NT2/D1 (cell line): ENCODE measurements around the gene SLC5A4.
A peak's percentile ranks its signal among the peaks of the same experiment; 100 is the strongest.
"Not testable (repeated sequence)": the region's sequence is repeated elsewhere in the genome, so short reads cannot be mapped to it uniquely, and the experiment has no call there.

Experiments used
- DNase-seq: peaks from one replicate; pipeline ENCODE4 v3.0.0-alpha.2; 2011; ENCODE audit warnings: low read depth, low spot score
- H3K27me3 ChIP-seq: 2 replicates; pipeline ENCODE4 v1.6.0; 2011; ENCODE audit warnings: mild to moderate bottlenecking; ENCODE audit not compliant: insufficient read length, insufficient read depth
- H3K36me3 ChIP-seq: 2 replicates; pipeline ENCODE4 v1.6.1; 2011; ENCODE audit warnings: mild to moderate bottlenecking, low read length, mixed read lengths; ENCODE audit not compliant: insufficient read depth, insufficient read length
- H3K4me1 ChIP-seq: 2 replicates; pipeline ENCODE4 v1.5.1; 2011; ENCODE audit not compliant: insufficient read depth, insufficient read length
- H3K4me3 ChIP-seq: 2 replicates; pipeline ENCODE4 v1.5.1; 2011; ENCODE audit warnings: low read depth; ENCODE audit not compliant: insufficient read length
- H3K9ac ChIP-seq: 2 replicates; pipeline ENCODE4 v1.6.0; 2011; ENCODE audit warnings: low read depth; ENCODE audit not compliant: insufficient read length
- H3K9me3 ChIP-seq: 2 replicates; pipeline ENCODE4 v1.5.1; 2011; ENCODE audit warnings: mild to moderate bottlenecking, low read length; ENCODE audit not compliant: insufficient read depth
- SUZ12 ChIP-seq: IDR thresholded peaks from 2 replicates; pipeline ENCODE4 v1.6.1; 2011; ENCODE audit not compliant: insufficient read length, insufficient read depth; ENCODE audit errors: extremely low read depth
- YY1 ChIP-seq: IDR thresholded peaks from 2 replicates; pipeline ENCODE4 v1.6.1; 2011; ENCODE audit not compliant: insufficient read length, insufficient read depth
- ZNF274 ChIP-seq: IDR thresholded peaks from 2 replicates; pipeline ENCODE4 v1.6.1; 2011; ENCODE audit warnings: mild to moderate bottlenecking, low read depth, low read length

Gene SLC5A4

GRCh38 chr22:32269316-32269715 is 14.2 kb upstream of the SLC5A4 start:
- TF ChIP-seq YY1 = no peak
- TF ChIP-seq SUZ12 = no peak
- no peak for TF ChIP-seq ZNF274
- Histone ChIP-seq H3K4me3 (no peak overlapping the region), H3K9ac (no peak overlapping the region), H3K9me3 (no peaks in the 10 kb centered on the region), H3K4me1 (no peaks in the 10 kb centered on the region), H3K36me3 (no peaks in the 10 kb centered on the region), H3K27me3 (no peaks in the 10 kb centered on the region)
- DNase-seq = no peak

- H3K4me1 ChIP-seq = no peaks in the 10 kb centered on the region
- DNase-seq = no peak
- H3K27me3 ChIP-seq = no peaks in the 10 kb centered on the region
- no peak overlapping the region for H3K9ac ChIP-seq
- H3K36me3 ChIP-seq = no peaks in the 10 kb centered on the region
- no peak overlapping the region for H3K4me3 ChIP-seq
- no peaks in the 10 kb centered on the region for H3K9me3 ChIP-seq
- TF ChIP-seq ZNF274 = no peak
- TF ChIP-seq YY1 = no peak
- no peak for TF ChIP-seq SUZ12
Observed at GRCh38 chr22:32267011-32267410, 11.9 kb upstream of the SLC5A4 start.

- TF ChIP-seq ZNF274 (no peak), YY1 (no peak), SUZ12 (no peak)
- H3K4me1 ChIP-seq = no peaks in the 10 kb centered on the region
- H3K9ac ChIP-seq = no peak overlapping the region
- H3K4me3 ChIP-seq = no peak overlapping the region
- no peaks in the 10 kb centered on the region for H3K27me3 ChIP-seq
- H3K9me3 ChIP-seq = no peaks in the 10 kb centered on the region
- no peaks in the 10 kb centered on the region for H3K36me3 ChIP-seq
- DNase-seq = peak; percentile 27
Observed at GRCh38 chr22:32265882-32266767, 11.0 kb upstream of the SLC5A4 start.

- H3K4me1 ChIP-seq, H3K4me3 ChIP-seq, H3K9ac ChIP-seq, H3K27me3 ChIP-seq, H3K9me3 ChIP-seq, DNase-seq, H3K36me3 ChIP-seq: not testable (repeated sequence)
Observed at GRCh38 chr22:32263678-32264077, 8.5 kb upstream of the SLC5A4 start.

- Histone ChIP-seq H3K4me1 (no peaks in the 10 kb centered on the region), H3K9ac (no peak overlapping the region), H3K36me3 (no peaks in the 10 kb centered on the region), H3K9me3 (no peaks in the 10 kb centered on the region), H3K27me3 (no peaks in the 10 kb centered on the region), H3K4me3 (no peak overlapping the region)
- no peak for DNase-seq
- TF ChIP-seq SUZ12 (no peak), ZNF274 (no peak), YY1 (no peak)
Observed at GRCh38 chr22:32261306-32261705, 6.2 kb upstream of the SLC5A4 start.

GRCh38 chr22:32258791-32259190 is 3.6 kb upstream of the SLC5A4 start:
- H3K9ac ChIP-seq = no peak overlapping the region
- TF ChIP-seq SUZ12 (no peak), ZNF274 (no peak), YY1 (no peak)
- no peak for DNase-seq

GRCh38 chr22:32255726-32256125 is 579 bp upstream of the SLC5A4 start:
- H3K4me1 ChIP-seq = no peaks in the 10 kb centered on the region
- H3K36me3 ChIP-seq = no peaks in the 10 kb centered on the region
- DNase-seq = no peak

More at GRCh38 chr22:32258791-32259190, 3.6 kb upstream of the SLC5A4 start:
- no peaks in the 10 kb centered on the region for H3K9me3 ChIP-seq
- H3K4me3 ChIP-seq = no peak overlapping the region
- H3K4me1 ChIP-seq = no peaks in the 10 kb centered on the region
- no peaks in the 10 kb centered on the region for H3K27me3 ChIP-seq
- H3K36me3 ChIP-seq = no peaks in the 10 kb centered on the region

More at GRCh38 chr22:32255726-32256125, 579 bp upstream of the SLC5A4 start:
- TF ChIP-seq YY1 (no peak), ZNF274 (no peak), SUZ12 (no peak)
- Histone ChIP-seq H3K9me3 (no peaks in the 10 kb centered on the region), H3K27me3 (no peaks in the 10 kb centered on the region), H3K9ac (no peak overlapping the region), H3K4me3 (no peak overlapping the region)
